Measurements from ENCODE around the gene ALX4. TPM values are rescaled to one million over a fixed set of nuclear protein-coding genes. Genes with fewer than 3 reads are reported as not detected.

ALX4 gene
- total and polyA plus RNA-seq, 9 of the 15 experiments (the other 6 are each of a cell fraction or from before 2014, with no cell fraction given) = 0.07 to 1.2 (median 0.33) TPM

GRCh38 chr11:44314733-44315132 is 4.8 kb upstream of the ALX4 start:
- ChIA-PET CTCF (ENCODE audit: low intra/inter-chr PET ratio) (no interaction called here), POLR2A (no interaction called here)
- H4K20me1 ChIP-seq (replicated peaks; ENCODE audit: control insufficient read depth, insufficient read depth, low read length) = 0 out of 2 replicates have a peak, but pooled peaks cover 3% of the 10 kb centered on the region
- intact Hi-C loops (cut with micrococcal nuclease) (no loop called here), in situ Hi-C loops (cut with MboI) (no loop called here)
- no peaks in the 10 kb centered on the region for H3K9me3 ChIP-seq (replicated peaks; ENCODE audit: control insufficient read depth, insufficient read depth, low read depth, low read length)
- no peak overlapping the region for H3K27ac ChIP-seq (ENCODE audit: extremely low read depth, low read depth, low read length)
- no peak for FAIRE-seq
- H3K4me1 ChIP-seq (replicated peaks in 1 of 2; ENCODE audit: control insufficient read depth in 2 of 2, insufficient read depth in 2 of 2, low read length in 2 of 2) = peaks cover 8 to 38% of the 10 kb centered on the region in 2 experiments; a peak in 3 of 5 replicates
- TF ChIP-seq HEY1 (CRISPR knock-in tag; IDR thresholded peaks at IDR 0.05; ENCODE audit: borderline replicate concordance) (no peak), ZNF12 (CRISPR knock-in tag; IDR thresholded peaks at IDR 0.05) (no peak), TSC22D4 (tag; IDR thresholded peaks at IDR 0.05) (peak; percentile 91; the same call in 1 of the 2 replicates), OTX1 (CRISPR knock-in tag; IDR thresholded peaks at IDR 0.05) (no peak), ZFP91 (CRISPR knock-in tag; IDR thresholded peaks at IDR 0.05) (no peak), NFIC (IDR thresholded peaks at IDR 0.05) (no peak), RFX1 (IDR thresholded peaks at IDR 0.05) (no peak), RBM14 (IDR thresholded peaks at IDR 0.05; ENCODE audit: borderline replicate concordance, insufficient read depth, low read depth, low read length) (no peak), DIDO1 (tag; IDR thresholded peaks at IDR 0.05; ENCODE audit: low read depth) (peak; percentile 69; the same call in 1 of the 2 replicates), TARDBP (IDR thresholded peaks at IDR 0.05) (no peak), MTA1 (IDR thresholded peaks at IDR 0.05; ENCODE audit: borderline replicate concordance) (0 out of 2 replicates have a peak, but pooled peaks have one; percentile 34), HOXB6 (CRISPR knock-in tag; IDR thresholded peaks at IDR 0.05; ENCODE audit: borderline replicate concordance) (no peak), HINFP (tag; conservative IDR thresholded peaks at IDR 0.05; ENCODE audit: low read depth) (0 out of 2 replicates have a peak, but pooled peaks have one; percentile 45), ZNF512 (tag; IDR thresholded peaks at IDR 0.05) (peak; percentile 93)
- no peak overlapping the region for H3K4me2 ChIP-seq (ENCODE audit: insufficient read depth, low read length)
- no peak for DNase-seq (ENCODE audit: extremely low read depth in 1 of 4, low spot score in 3 of 4)
- H3K36me3 ChIP-seq (ENCODE audit: control insufficient read depth, insufficient read depth, low read length) = no peaks in the 10 kb centered on the region
- no peak for ATAC-seq
- no peak overlapping the region for H3K4me3 ChIP-seq
- no peak overlapping the region for H2AFZ ChIP-seq (ENCODE audit: low read depth, low read length)
- 4% methylated on average over 2 of the region's 2 CpGs for WGBS (ENCODE audit: insufficient coverage, low coverage, missing lambda C conversion rate)
- no peak overlapping the region for H3K9ac ChIP-seq (ENCODE audit: insufficient read depth in 1 of 2, low read depth in 2 of 2, low read length in 2 of 2)
- BruUV-seq (replicated peaks) = no TSS peak
- H3K79me2 ChIP-seq (ENCODE audit: control insufficient read depth, insufficient read depth, low read length) = no peaks in the 10 kb centered on the region
- peaks cover 24 to 84% of the 10 kb centered on the region in 2 experiments for H3K27me3 ChIP-seq (ENCODE audit: control insufficient read depth in 2 of 2, insufficient read depth in 2 of 2, low read length in 2 of 2)
- no peaks in the 10 kb centered on the region for H3K9me1 ChIP-seq (ENCODE audit: control insufficient read depth, insufficient read depth, low read length)
